ENCODE data around the gene CCDC116.

DNA sequence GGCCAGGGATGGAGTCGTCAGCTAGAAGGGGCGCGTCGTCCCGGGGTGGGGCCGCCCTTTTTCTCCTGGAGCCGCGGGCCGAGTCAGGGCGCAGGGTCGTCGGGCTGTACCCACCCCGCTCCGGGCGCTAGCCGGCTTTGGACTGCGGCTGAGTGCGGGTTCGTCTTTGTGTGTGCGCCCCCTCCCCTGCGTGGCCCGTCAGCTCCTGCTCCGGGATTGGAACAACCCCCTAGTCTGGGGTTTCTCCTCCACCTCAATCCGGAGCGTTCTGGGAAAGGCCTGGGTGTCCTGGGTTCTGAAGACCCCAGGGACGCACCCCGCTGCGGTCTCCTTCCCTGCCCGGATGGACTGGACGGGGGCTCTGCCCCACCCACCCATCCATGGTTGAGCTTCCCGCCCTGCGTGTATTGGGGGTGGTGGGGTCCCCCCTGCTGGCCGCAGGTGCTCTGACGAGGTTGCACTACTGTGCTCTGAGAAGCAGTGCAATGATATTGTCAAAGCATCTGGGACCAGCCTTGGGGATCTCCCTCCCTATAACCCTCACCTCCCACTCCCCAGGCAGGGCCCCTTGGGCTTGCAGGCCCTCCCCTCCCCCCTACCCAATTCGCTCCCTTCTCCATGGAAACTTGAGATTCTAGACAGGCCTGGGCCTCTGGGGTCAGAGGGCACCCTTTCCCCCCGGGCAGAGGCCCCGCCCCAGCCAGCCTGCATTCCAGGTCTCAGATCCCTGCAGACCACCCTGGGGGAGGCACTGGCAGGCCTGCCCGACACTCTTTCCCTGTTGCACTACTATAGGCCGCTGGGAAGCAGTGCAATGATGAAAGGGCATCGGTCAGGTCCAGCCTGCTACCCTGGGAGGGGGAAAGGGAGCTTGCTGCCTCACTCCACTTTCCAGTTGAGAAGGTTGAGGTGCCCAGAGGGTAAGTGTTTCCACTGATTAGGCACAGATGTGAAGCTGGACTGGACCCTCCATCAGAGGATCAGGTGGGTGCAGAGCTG, 20.3 kb downstream of the CCDC116 start:
- TF ChIP-seq, protein P1, sequence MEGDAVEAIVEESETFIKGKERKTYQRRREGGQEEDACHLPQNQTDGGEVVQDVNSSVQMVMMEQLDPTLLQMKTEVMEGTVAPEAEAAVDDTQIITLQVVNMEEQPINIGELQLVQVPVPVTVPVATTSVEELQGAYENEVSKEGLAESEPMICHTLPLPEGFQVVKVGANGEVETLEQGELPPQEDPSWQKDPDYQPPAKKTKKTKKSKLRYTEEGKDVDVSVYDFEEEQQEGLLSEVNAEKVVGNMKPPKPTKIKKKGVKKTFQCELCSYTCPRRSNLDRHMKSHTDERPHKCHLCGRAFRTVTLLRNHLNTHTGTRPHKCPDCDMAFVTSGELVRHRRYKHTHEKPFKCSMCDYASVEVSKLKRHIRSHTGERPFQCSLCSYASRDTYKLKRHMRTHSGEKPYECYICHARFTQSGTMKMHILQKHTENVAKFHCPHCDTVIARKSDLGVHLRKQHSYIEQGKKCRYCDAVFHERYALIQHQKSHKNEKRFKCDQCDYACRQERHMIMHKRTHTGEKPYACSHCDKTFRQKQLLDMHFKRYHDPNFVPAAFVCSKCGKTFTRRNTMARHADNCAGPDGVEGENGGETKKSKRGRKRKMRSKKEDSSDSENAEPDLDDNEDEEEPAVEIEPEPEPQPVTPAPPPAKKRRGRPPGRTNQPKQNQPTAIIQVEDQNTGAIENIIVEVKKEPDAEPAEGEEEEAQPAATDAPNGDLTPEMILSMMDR (conservative IDR thresholded peaks at IDR 0.05) = no peak
- no peak for TF ChIP-seq ZFX (IDR thresholded peaks at IDR 0.05)
